ENCODE data around the gene RNF175.

- TF ChIP-seq CTCF (IDR thresholded peaks at IDR 0.05) = no peak
- no peak for TF ChIP-seq POLR2A (IDR thresholded peaks at IDR 0.05)
- TF ChIP-seq POLR2AphosphoS5 (IDR thresholded peaks at IDR 0.05) = no peak
Observed at GRCh38 chr4:153728660-153729059, 31.2 kb downstream of the RNF175 start.
